Measurements from ENCODE around the gene SLC25A12.

The SLC25A12 gene

DNA sequence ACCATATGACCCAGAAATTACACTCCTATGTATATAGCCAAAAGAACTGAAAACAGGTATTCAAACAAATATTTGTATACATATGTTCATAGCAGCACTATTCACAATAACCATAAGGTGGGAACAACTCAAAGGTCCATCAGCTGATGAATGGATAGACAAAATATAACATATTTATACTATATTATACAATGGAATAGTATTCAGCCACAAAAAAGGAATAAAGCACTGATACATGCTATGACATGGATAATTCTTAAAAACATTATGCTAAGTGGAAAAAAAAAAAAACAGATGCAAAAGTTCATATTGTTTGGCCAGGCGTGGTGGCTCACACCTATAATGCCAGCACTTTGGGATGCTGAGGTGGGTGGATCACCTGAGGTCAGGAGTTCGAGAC lies 52.0 kb downstream of the SLC25A12 start:
- H3K9me3 ChIP-seq (ENCODE audit: control insufficient read depth, low read length) = no peaks in the 10 kb centered on the region
- no peak overlapping the region for H3K9ac ChIP-seq (ENCODE audit: low read length)
- H3K4me1 ChIP-seq (ENCODE audit: control insufficient read depth, insufficient read depth, low read length) = no peaks in the 10 kb centered on the region
- H3K4me3 ChIP-seq (ENCODE audit: low read length) = no peak overlapping the region
- no peaks in the 10 kb centered on the region for H3K36me3 ChIP-seq (ENCODE audit: control insufficient read depth, insufficient read depth, low read length)
- H3K27me3 ChIP-seq (ENCODE audit: control insufficient read depth, insufficient read depth, low read length) = no peaks in the 10 kb centered on the region

DNA sequence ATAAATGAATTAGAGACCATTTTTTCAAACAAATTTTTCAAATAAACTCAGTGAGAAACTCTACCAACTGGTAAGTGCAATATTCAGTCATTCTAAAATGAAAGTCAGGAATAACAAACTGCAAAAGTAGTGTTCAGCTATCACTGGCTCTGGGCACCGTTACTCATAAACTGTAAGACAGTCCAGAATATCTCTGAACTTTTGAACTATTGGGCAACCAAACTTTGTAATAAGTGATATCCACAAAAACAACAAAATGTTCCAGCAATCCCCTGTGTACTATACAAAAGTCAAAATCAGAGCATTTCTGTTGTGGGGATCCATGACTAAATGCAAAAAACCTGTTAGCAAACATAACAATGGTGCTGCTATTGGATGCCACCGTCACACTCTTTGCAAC lies 56.3 kb downstream of the SLC25A12 start:
- H3K4me1 ChIP-seq (ENCODE audit: control insufficient read depth, insufficient read depth, low read length) = no peaks in the 10 kb centered on the region
- no peaks in the 10 kb centered on the region for H3K9me3 ChIP-seq (ENCODE audit: control insufficient read depth, low read length)
- H3K4me3 ChIP-seq (ENCODE audit: low read length) = no peak overlapping the region
- no peak overlapping the region for H3K9ac ChIP-seq (ENCODE audit: low read length)
- no peaks in the 10 kb centered on the region for H3K27me3 ChIP-seq (ENCODE audit: control insufficient read depth, insufficient read depth, low read length)
- H3K36me3 ChIP-seq (ENCODE audit: control insufficient read depth, insufficient read depth, low read length) = peaks cover 7% of the 10 kb centered on the region

DNA sequence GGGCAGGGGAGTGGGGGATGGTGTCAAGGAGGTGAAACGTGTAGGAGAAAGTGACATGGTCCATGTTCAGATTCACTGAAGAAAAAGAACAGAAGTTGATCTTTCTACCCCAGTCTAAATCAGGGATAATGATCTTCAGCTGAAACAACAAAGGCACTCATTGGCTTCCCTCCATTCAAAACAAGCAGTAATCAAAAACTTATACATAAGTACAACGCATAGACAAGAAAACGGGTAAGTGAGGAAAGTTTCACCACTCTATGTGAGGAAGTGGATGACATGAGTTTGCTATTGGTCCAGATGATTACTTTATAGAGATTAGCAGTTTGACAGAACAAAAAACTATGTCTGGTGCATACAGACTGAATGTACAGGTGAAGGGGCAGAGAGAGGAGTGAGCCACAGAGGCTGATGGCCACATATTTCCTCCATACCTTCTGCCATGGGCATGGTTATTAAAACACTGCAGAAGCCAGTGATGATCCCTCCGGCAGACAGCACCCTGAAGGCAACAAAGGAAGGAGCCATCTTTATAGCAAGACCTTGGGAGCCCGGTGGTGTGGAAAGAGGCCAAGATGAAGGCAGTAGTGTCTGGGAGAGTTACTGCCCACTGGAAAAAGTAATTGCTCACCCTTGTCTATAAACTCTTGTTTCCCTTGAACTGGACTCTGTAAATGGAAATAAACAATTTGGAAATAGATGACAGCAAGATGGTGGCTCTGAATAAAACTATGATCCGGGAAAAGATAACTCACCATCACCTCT lies 57.7 kb downstream of the SLC25A12 start:
- Histone ChIP-seq H3K27me3 (ENCODE audit: control insufficient read depth, insufficient read depth, low read length) (no peaks in the 10 kb centered on the region), H3K4me1 (ENCODE audit: control insufficient read depth, insufficient read depth, low read length) (no peaks in the 10 kb centered on the region), H3K36me3 (ENCODE audit: control insufficient read depth, insufficient read depth, low read length) (peaks cover 8% of the 10 kb centered on the region), H3K9me3 (ENCODE audit: control insufficient read depth, low read length) (no peaks in the 10 kb centered on the region), H3K9ac (ENCODE audit: low read length) (no peak overlapping the region), H3K4me3 (ENCODE audit: low read length) (no peak overlapping the region)

DNA sequence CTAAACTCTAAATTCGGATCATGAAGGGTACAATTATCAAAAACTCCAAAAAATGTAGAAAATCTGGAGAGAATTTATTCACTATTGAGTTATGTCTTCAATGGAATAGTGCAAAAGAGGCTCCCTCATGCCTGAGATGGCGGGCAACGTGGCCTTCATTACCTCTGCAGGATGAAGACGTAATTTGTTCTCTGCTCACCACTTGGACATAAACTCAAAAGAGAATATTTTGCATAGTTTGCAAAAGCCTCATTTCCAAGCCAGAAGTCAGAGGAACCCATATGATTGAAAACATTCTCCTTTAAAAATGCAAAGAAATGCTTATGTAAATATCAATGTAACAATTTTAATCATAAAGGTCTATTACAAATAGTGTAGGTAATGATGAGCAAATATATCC lies 58.7 kb downstream of the SLC25A12 start:
- no peak overlapping the region for H3K9ac ChIP-seq (ENCODE audit: low read length)
- no peaks in the 10 kb centered on the region for H3K4me1 ChIP-seq (ENCODE audit: control insufficient read depth, insufficient read depth, low read length)
- H3K27me3 ChIP-seq (ENCODE audit: control insufficient read depth, insufficient read depth, low read length) = no peaks in the 10 kb centered on the region
- H3K36me3 ChIP-seq (ENCODE audit: control insufficient read depth, insufficient read depth, low read length) = peaks cover 8% of the 10 kb centered on the region
- no peaks in the 10 kb centered on the region for H3K9me3 ChIP-seq (ENCODE audit: control insufficient read depth, low read length)
- H3K4me3 ChIP-seq (ENCODE audit: low read length) = no peak overlapping the region

DNA sequence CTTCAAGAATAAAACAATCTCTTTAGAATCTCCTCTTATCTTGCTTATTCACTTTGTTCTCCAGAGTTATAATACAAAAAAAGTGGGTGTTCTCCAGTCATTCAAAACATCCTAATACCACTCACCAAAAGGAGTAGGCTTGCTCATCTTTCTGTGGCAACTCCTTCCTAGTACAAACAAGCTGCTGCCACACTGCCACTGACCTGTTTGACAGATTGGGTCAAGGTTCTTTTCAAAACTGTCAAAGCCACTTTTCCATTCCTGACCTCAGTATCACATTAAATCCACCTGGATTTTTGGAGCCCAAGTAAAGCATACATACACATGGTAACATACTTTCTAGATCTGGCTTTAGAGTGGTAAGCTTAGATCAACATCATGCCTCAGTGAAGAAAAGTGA lies 59.8 kb downstream of the SLC25A12 start:
- Histone ChIP-seq H3K9me3 (ENCODE audit: control insufficient read depth, low read length) (no peaks in the 10 kb centered on the region), H3K36me3 (ENCODE audit: control insufficient read depth, insufficient read depth, low read length) (peaks cover 8% of the 10 kb centered on the region), H3K9ac (ENCODE audit: low read length) (no peak overlapping the region), H3K27me3 (ENCODE audit: control insufficient read depth, insufficient read depth, low read length) (no peaks in the 10 kb centered on the region), H3K4me3 (ENCODE audit: low read length) (no peak overlapping the region), H3K4me1 (ENCODE audit: control insufficient read depth, insufficient read depth, low read length) (no peaks in the 10 kb centered on the region)

DNA sequence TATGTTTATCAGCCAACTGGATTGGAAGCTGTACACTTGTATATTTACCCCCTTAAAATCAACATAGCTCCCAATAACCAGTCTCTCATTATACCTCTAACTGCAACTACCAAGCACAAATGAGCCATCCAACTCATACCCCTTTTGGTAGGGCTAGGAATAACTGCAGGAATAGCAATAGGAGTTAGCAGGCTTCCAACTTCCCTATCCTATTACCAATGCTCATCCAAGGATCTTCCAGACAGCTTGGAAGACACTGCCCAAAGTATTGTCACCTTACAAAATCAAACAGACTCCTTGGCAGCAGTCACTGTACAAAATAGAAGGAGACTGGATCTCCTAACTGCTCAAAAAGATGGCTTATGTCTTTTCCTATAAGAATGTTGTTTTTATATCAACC lies 61.6 kb downstream of the SLC25A12 start:
- no peak overlapping the region for H3K9ac ChIP-seq (ENCODE audit: low read length)
- H3K36me3 ChIP-seq (ENCODE audit: control insufficient read depth, insufficient read depth, low read length) = peaks cover 8% of the 10 kb centered on the region
- no peak overlapping the region for H3K4me3 ChIP-seq (ENCODE audit: low read length)
- H3K4me1 ChIP-seq (ENCODE audit: control insufficient read depth, insufficient read depth, low read length) = no peaks in the 10 kb centered on the region
- no peaks in the 10 kb centered on the region for H3K9me3 ChIP-seq (ENCODE audit: control insufficient read depth, low read length)
- no peaks in the 10 kb centered on the region for H3K27me3 ChIP-seq (ENCODE audit: control insufficient read depth, insufficient read depth, low read length)

DNA sequence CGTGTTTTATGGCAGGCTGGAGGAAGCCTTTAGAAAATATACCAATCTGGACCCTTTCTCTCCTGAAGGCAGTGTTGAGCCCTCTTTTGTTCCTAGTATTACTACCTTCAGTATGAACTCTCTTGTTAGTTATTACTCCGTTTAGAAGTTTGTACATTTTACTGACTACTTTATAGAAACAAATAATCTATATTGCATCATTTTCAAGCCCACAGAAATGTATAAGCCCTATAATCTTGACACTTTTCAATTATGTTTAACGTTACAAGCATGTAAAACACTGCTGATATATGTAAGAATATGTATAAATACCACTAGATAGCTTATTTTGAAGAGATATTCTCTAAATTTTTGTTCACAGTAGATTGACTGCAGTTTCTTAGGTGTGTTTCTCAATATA lies 64.0 kb downstream of the SLC25A12 start:
- H3K4me3 ChIP-seq (ENCODE audit: low read length) = no peak overlapping the region
- H3K9me3 ChIP-seq (ENCODE audit: control insufficient read depth, low read length) = no peaks in the 10 kb centered on the region
- H3K9ac ChIP-seq (ENCODE audit: low read length) = no peak overlapping the region
- peaks cover 8% of the 10 kb centered on the region for H3K36me3 ChIP-seq (ENCODE audit: control insufficient read depth, insufficient read depth, low read length)
- H3K4me1 ChIP-seq (ENCODE audit: control insufficient read depth, insufficient read depth, low read length) = no peaks in the 10 kb centered on the region
- H3K27me3 ChIP-seq (ENCODE audit: control insufficient read depth, insufficient read depth, low read length) = no peaks in the 10 kb centered on the region

DNA sequence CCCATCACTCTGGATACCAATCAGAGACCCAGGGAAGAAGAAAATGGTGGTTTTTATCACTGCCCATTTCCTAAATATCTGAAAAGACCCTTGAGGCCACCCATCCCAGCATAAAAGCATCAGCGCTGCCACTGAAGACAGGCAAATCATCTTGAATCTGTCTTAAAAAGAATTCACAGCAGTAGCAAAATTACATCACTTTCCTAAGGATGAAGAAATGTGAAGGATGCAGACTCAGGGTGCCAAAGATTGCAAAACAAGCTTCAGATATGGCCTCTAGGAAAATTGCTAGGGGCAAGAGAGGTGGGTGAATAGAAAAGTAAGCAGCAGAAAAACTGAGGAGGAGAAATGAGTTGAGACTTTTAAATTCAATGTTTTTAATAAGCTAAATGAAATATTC lies 70.0 kb downstream of the SLC25A12 start:
- Histone ChIP-seq H3K9me3 (ENCODE audit: control insufficient read depth, low read length) (no peaks in the 10 kb centered on the region), H3K36me3 (ENCODE audit: control insufficient read depth, insufficient read depth, low read length) (no peaks in the 10 kb centered on the region), H3K9ac (ENCODE audit: low read length) (no peak overlapping the region), H3K4me3 (ENCODE audit: low read length) (no peak overlapping the region), H3K27me3 (ENCODE audit: control insufficient read depth, insufficient read depth, low read length) (no peaks in the 10 kb centered on the region), H3K4me1 (ENCODE audit: control insufficient read depth, insufficient read depth, low read length) (no peaks in the 10 kb centered on the region)

DNA sequence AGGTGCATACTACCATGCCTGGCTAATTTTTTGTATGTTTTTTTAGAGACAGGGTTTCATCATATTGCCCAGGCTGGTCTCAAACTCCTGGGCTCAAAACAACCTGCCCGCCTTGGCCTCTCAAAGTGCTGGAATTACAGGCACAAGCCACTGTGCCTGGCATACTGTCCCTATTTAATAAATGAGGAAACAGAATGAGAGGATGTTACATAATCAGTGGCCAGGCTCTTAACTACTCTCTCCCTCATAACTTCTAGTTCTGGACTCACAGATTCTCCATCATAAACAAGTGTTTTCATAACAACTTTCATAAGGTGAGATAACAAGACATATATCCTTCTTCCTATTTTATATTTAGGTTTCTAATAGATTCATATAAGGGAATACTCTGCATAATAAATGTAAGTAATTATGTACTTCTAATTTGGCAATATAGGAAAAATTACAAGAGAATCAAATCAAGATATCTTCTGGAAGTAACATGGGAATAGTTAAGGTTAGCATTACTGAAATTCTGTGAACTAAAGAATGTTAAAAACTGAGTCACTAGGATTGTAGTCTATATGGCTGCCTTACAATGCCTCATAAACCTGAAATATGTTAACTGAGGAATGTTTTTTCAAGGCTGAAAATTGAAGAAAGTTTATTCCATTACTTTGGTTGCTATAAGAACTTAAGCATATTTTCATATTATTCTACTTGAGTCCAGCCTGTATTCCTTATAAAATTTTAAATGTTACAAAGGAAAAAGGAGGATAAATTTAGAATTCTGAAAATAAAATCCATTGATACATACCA lies 71.3 kb downstream of the SLC25A12 start:
- Histone ChIP-seq H3K4me1 (ENCODE audit: control insufficient read depth, insufficient read depth, low read length) (no peaks in the 10 kb centered on the region), H3K4me3 (ENCODE audit: low read length) (no peak overlapping the region), H3K36me3 (ENCODE audit: control insufficient read depth, insufficient read depth, low read length) (no peaks in the 10 kb centered on the region), H3K27me3 (ENCODE audit: control insufficient read depth, insufficient read depth, low read length) (no peaks in the 10 kb centered on the region), H3K9me3 (ENCODE audit: control insufficient read depth, low read length) (no peaks in the 10 kb centered on the region), H3K9ac (ENCODE audit: low read length) (no peak overlapping the region)

DNA sequence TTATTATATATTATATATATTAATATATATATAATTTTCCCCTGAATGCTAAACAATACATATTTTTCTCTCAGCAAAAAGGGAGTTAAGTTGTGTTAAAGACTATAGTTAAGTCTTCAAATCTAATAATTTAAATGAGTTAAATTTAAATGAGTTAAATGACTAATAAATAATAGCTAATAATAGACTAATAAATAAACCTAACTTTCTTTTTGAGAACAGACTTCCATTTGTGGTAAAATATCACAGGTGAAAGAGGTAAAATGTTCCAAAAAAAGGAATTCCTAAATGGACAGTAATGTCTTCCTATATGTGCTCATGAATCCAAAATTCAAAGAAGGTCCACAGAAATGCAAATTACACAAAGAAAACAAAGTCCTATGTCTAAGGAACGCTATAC lies 74.6 kb downstream of the SLC25A12 start:
- Histone ChIP-seq H3K4me1 (ENCODE audit: control insufficient read depth, insufficient read depth, low read length) (no peaks in the 10 kb centered on the region), H3K9me3 (ENCODE audit: control insufficient read depth, low read length) (no peaks in the 10 kb centered on the region), H3K36me3 (ENCODE audit: control insufficient read depth, insufficient read depth, low read length) (no peaks in the 10 kb centered on the region), H3K4me3 (ENCODE audit: low read length) (no peak overlapping the region), H3K9ac (ENCODE audit: low read length) (no peak overlapping the region), H3K27me3 (ENCODE audit: control insufficient read depth, insufficient read depth, low read length) (no peaks in the 10 kb centered on the region)

DNA sequence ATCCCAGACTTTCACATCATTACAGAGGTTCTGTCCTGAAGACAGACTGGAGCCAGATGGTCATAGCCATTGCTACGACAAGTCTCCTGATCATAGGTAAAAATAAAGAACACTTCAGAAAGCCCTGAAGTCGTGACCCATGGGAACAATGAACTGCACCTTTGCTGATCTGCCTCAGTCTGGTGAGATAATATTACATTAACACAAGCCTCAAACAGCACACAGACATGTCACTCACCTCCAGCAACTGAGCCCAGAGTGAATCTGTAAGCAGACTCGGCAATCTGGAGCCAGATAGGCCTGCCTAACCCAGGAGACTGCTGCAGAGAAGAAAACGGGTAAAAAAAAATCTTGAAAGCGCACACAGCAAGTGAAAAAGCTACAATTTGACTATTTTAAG lies 79.2 kb downstream of the SLC25A12 start:
- Histone ChIP-seq H3K27me3 (ENCODE audit: control insufficient read depth, insufficient read depth, low read length) (no peaks in the 10 kb centered on the region), H3K4me3 (ENCODE audit: low read length) (no peak overlapping the region), H3K4me1 (ENCODE audit: control insufficient read depth, insufficient read depth, low read length) (no peaks in the 10 kb centered on the region), H3K9me3 (ENCODE audit: control insufficient read depth, low read length) (no peaks in the 10 kb centered on the region), H3K9ac (ENCODE audit: low read length) (no peak overlapping the region), H3K36me3 (ENCODE audit: control insufficient read depth, insufficient read depth, low read length) (no peaks in the 10 kb centered on the region)

DNA sequence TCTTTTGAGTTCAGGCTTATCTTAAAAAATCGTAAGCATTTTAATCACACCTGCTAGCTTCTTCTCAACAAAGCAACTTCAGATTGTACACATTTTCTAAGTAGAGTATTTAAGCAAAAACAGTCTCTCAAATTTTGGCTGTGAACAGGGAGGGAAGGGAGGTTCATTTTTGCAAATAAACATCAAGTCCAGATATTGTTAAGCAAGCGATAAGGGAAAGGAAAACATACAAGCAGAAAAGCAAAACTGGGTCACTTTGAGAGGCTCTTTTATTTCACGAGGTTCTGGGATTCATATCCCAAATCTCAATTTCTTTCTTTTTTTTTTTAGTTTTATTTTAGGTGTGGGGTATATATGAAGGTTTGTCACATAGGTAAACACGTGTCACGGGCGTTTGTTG lies 79.9 kb downstream of the SLC25A12 start:
- Histone ChIP-seq H3K27me3 (ENCODE audit: control insufficient read depth, insufficient read depth, low read length) (no peaks in the 10 kb centered on the region), H3K9ac (ENCODE audit: low read length) (no peak overlapping the region), H3K4me1 (ENCODE audit: control insufficient read depth, insufficient read depth, low read length) (no peaks in the 10 kb centered on the region), H3K9me3 (ENCODE audit: control insufficient read depth, low read length) (no peaks in the 10 kb centered on the region), H3K4me3 (ENCODE audit: low read length) (no peak overlapping the region), H3K36me3 (ENCODE audit: control insufficient read depth, insufficient read depth, low read length) (no peaks in the 10 kb centered on the region)
